ENCODE measurements around the gene MGAT1.
A peak's percentile ranks its signal among the peaks of the same experiment; 100 is the strongest.

MGAT1 gene

GRCh38 chr5:180787711-180788431, 14.7 kb downstream of the MGAT1 start:
- Histone ChIP-seq H3K9ac (ENCODE audit: insufficient read length, low read depth) (peak overlapping the region; percentile 32), H3K4me3 (ENCODE audit: insufficient read length, low read depth) (no peak overlapping the region), H3K36me3 (ENCODE audit: insufficient read depth, insufficient read length, low read length) (peaks cover 38% of the 10 kb centered on the region), H3K4me1 (ENCODE audit: insufficient read depth, insufficient read length) (peaks cover 23% of the 10 kb centered on the region), H3K9me3 (ENCODE audit: insufficient read depth, low read length) (no peaks in the 10 kb centered on the region), H3K27me3 (ENCODE audit: insufficient read depth, insufficient read length) (no peaks in the 10 kb centered on the region)
- TF ChIP-seq ZNF274 (IDR thresholded peaks at IDR 0.05; ENCODE audit: low read depth, low read length), result no peak
- TF ChIP-seq YY1 (IDR thresholded peaks at IDR 0.05; ENCODE audit: insufficient read depth, insufficient read length), result no peak
- no peak for TF ChIP-seq SUZ12 (IDR thresholded peaks at IDR 0.05; ENCODE audit: extremely low read depth, insufficient read depth, insufficient read length)
- no peak for DNase-seq (ENCODE audit: low read depth, low spot score)

DNA sequence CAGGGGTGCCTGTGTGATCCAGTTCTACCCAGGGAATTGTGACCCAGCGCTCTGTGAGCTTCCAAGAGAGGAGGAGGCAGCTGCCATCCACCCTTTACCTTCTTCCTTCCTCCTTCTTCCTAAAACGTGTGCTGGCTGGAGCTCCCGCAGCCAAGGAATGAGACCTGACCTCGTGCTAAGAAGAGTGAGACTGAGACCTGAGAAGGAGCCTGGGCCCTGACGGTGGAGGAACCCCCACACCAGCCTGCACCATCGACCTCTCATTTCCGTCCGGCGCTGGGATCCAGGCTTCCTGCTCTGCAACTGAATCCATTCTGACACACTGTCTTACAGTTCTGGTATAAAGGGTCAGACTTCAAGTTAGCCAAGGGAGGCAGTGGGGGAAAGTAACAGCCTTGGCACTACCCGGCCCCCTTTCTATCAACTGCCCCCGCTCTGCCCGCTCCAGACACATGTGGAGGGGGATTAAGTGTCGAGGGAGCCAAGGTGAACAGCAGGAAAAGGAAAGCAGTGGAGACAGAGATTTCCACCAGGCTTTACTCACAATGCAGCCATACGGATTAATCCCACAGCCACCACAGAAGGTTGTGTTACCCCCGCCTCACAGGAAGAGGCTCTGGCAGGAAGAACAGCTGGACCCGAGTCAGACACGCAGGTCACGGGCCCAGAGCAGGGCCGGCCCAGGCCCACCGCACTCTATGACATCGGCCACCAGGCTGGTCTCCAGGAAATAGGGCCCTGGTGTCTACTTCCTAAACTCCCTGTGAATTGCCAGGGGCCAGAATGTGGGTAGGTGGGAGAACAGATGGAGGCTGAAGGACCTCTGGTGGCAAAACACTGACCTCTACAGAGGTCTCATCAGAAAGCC, 15.8 kb downstream of the MGAT1 start:
- peaks cover 27% of the 10 kb centered on the region for H3K36me3 ChIP-seq (ENCODE audit: insufficient read depth, insufficient read length, low read length)
- TF ChIP-seq YY1 (IDR thresholded peaks at IDR 0.05; ENCODE audit: insufficient read depth, insufficient read length) (no peak), SUZ12 (IDR thresholded peaks at IDR 0.05; ENCODE audit: extremely low read depth, insufficient read depth, insufficient read length) (no peak), ZNF274 (IDR thresholded peaks at IDR 0.05; ENCODE audit: low read depth, low read length) (no peak)
- peak overlapping the region; percentile 61 for H3K9ac ChIP-seq (ENCODE audit: insufficient read length, low read depth)

DNA sequence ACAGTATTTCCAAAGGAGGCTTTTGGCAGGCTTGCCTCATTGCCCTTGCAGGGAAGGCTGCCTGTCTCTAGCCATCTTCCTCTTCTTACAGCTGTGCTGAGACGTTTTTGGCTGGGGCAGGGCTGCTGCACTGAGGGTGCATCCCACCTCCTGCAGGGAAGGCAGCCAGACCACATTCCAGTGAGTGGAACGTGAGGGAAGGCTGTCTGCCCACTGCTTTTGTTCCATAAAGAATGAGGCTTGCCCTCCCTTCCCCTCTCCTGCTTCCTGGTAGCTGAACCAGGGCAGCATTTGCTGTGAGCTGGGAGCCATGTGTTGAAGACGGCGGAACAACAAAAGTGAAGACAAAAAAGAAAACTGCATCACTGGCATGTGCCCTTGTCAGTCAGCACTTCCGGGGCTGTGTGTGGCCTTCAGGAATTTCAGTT, 16.8 kb downstream of the MGAT1 start:
- no peaks in the 10 kb centered on the region for H3K27me3 ChIP-seq (ENCODE audit: insufficient read depth, insufficient read length)
- DNase-seq (ENCODE audit: low read depth, low spot score), result peak; percentile 58
- peaks cover 21% of the 10 kb centered on the region for H3K4me1 ChIP-seq (ENCODE audit: insufficient read depth, insufficient read length)
- H3K4me3 ChIP-seq (ENCODE audit: insufficient read length, low read depth), result no peak overlapping the region
- peaks cover 17% of the 10 kb centered on the region for H3K36me3 ChIP-seq (ENCODE audit: insufficient read depth, insufficient read length, low read length)
- H3K9me3 ChIP-seq (ENCODE audit: insufficient read depth, low read length), result no peaks in the 10 kb centered on the region
- TF ChIP-seq ZNF274 (IDR thresholded peaks at IDR 0.05; ENCODE audit: low read depth, low read length), result no peak
- TF ChIP-seq YY1 (IDR thresholded peaks at IDR 0.05; ENCODE audit: insufficient read depth, insufficient read length), result no peak
- no peak for TF ChIP-seq SUZ12 (IDR thresholded peaks at IDR 0.05; ENCODE audit: extremely low read depth, insufficient read depth, insufficient read length)
- peak overlapping the region; percentile 61 for H3K9ac ChIP-seq (ENCODE audit: insufficient read length, low read depth)

More for the DNA sequence above, 15.8 kb downstream of the MGAT1 start:
- Histone ChIP-seq H3K27me3 (ENCODE audit: insufficient read depth, insufficient read length) (no peaks in the 10 kb centered on the region), H3K4me1 (ENCODE audit: insufficient read depth, insufficient read length) (peaks cover 23% of the 10 kb centered on the region), H3K4me3 (ENCODE audit: insufficient read length, low read depth) (no peak overlapping the region), H3K9me3 (ENCODE audit: insufficient read depth, low read length) (no peaks in the 10 kb centered on the region)
- DNase-seq (ENCODE audit: low read depth, low spot score), result no peak

- no peaks in the 10 kb centered on the region for H3K27me3 ChIP-seq (ENCODE audit: insufficient read depth, insufficient read length)
- peak overlapping the region; percentile 68 for H3K9ac ChIP-seq (ENCODE audit: insufficient read length, low read depth)
- no peak for DNase-seq (ENCODE audit: low read depth, low spot score)
- TF ChIP-seq SUZ12 (IDR thresholded peaks at IDR 0.05; ENCODE audit: extremely low read depth, insufficient read depth, insufficient read length) (no peak), ZNF274 (IDR thresholded peaks at IDR 0.05; ENCODE audit: low read depth, low read length) (no peak), YY1 (IDR thresholded peaks at IDR 0.05; ENCODE audit: insufficient read depth, insufficient read length) (no peak)
- peaks cover 13% of the 10 kb centered on the region for H3K36me3 ChIP-seq (ENCODE audit: insufficient read depth, insufficient read length, low read length)
- no peaks in the 10 kb centered on the region for H3K9me3 ChIP-seq (ENCODE audit: insufficient read depth, low read length)
- H3K4me3 ChIP-seq (ENCODE audit: insufficient read length, low read depth), result no peak overlapping the region
- peaks cover 17% of the 10 kb centered on the region for H3K4me1 ChIP-seq (ENCODE audit: insufficient read depth, insufficient read length)
Observed at GRCh38 chr5:180785121-180785781, 17.4 kb downstream of the MGAT1 start.

DNA sequence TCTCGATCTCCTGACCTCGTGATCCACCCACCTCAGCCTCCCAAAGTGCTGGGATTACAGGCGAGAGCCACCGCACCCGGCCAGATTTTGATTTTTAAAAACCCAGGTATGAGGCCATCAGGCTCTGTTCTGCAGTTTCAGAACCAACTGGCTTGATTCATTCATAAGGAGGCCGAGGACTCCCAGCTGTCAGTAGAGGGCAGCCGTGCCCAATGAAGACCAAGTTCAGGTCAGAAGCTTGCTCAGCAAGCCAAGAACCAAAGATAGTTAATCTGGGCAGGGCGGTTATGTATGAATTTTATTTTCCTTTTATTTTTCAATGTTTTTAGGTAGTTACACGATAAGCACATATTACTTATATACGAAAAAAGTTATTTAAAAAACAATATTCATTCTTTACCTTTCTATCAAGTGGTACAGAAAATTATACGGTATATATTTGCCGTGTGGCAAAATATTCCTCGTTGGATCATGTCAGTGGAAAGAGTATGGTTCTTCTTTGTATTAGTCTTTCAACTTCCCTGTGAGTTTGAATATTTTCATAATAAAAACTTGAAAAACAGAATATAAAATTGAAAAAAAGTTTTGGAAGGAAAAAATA, 18.0 kb downstream of the MGAT1 start:
- Histone ChIP-seq H3K9me3 (ENCODE audit: insufficient read depth, low read length) (no peaks in the 10 kb centered on the region), H3K27me3 (ENCODE audit: insufficient read depth, insufficient read length) (no peaks in the 10 kb centered on the region), H3K4me3 (ENCODE audit: insufficient read length, low read depth) (no peak overlapping the region), H3K4me1 (ENCODE audit: insufficient read depth, insufficient read length) (peaks cover 17% of the 10 kb centered on the region), H3K36me3 (ENCODE audit: insufficient read depth, insufficient read length, low read length) (peaks cover 6% of the 10 kb centered on the region), H3K9ac (ENCODE audit: insufficient read length, low read depth) (no peak overlapping the region)
- TF ChIP-seq SUZ12 (IDR thresholded peaks at IDR 0.05; ENCODE audit: extremely low read depth, insufficient read depth, insufficient read length) (no peak), YY1 (IDR thresholded peaks at IDR 0.05; ENCODE audit: insufficient read depth, insufficient read length) (no peak), ZNF274 (IDR thresholded peaks at IDR 0.05; ENCODE audit: low read depth, low read length) (no peak)
- no peak for DNase-seq (ENCODE audit: low read depth, low spot score)

- Histone ChIP-seq H3K4me1 (ENCODE audit: insufficient read depth, insufficient read length) (peaks cover 17% of the 10 kb centered on the region), H3K27me3 (ENCODE audit: insufficient read depth, insufficient read length) (no peaks in the 10 kb centered on the region), H3K9ac (ENCODE audit: insufficient read length, low read depth) (no peak overlapping the region), H3K4me3 (ENCODE audit: insufficient read length, low read depth) (no peak overlapping the region), H3K36me3 (ENCODE audit: insufficient read depth, insufficient read length, low read length) (peaks cover 3% of the 10 kb centered on the region), H3K9me3 (ENCODE audit: insufficient read depth, low read length) (peaks cover 4% of the 10 kb centered on the region; the same call in 1 of the 2 replicates)
- no peak for DNase-seq (ENCODE audit: low read depth, low spot score)
- TF ChIP-seq YY1 (IDR thresholded peaks at IDR 0.05; ENCODE audit: insufficient read depth, insufficient read length) (no peak), ZNF274 (IDR thresholded peaks at IDR 0.05; ENCODE audit: low read depth, low read length) (no peak), SUZ12 (IDR thresholded peaks at IDR 0.05; ENCODE audit: extremely low read depth, insufficient read depth, insufficient read length) (no peak)
Observed at GRCh38 chr5:180783340-180784052, 19.1 kb downstream of the MGAT1 start.

All from NT2/D1 (cell line).